ENCODE data around the gene ADD1.

The ADD1 gene

DNA sequence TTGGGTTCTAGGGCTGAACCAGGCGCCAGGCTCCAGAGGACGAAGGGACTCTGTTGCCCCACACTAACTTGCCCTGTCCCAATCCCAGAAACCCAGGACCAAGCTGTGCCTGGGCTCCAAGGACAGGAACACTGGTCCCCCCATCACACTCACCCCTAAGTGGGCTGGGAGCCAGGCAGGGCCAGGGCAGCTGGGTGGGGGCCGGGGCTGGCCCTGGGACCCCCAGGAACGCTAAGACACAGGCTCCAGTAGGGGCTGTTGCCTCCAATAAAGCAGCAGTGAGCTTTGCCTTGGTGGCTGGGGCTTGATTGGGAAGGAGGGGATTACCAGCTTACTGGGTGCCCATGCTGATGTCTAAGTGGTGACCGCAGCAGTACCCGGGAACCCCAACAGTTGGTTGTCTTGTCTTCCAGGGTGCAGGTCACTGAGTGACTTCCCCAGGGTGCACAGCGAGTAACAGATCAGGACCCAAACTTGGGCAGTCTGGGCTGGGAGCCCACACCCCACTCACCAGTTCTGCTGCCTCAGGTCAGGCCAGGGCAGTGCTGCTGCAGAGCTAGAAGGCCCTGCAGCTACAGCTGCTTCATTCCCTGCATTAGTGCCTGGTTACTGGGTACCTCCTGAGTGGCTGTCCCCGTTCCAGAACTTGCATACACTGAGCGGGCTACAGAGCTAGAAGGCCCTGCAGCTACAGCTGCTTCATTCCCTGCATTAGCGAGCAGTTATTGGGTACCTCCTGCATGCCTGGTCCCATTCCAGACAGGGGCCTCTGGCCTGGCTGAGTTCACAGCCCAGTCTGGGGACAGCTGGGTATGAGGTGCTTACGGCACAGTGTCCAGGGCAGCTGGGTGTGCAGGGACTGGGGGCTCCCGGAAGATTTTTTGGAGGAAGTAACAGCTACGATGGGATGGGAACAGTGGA, 9.4 kb upstream of the ADD1 start:
- peaks cover 0 to 58% (median 35%) of the 10 kb centered on the region in 3 donors for H3K36me3 ChIP-seq
- H3K9me3 ChIP-seq: no peaks in the 10 kb centered on the region
- TF ChIP-seq, protein P1, sequence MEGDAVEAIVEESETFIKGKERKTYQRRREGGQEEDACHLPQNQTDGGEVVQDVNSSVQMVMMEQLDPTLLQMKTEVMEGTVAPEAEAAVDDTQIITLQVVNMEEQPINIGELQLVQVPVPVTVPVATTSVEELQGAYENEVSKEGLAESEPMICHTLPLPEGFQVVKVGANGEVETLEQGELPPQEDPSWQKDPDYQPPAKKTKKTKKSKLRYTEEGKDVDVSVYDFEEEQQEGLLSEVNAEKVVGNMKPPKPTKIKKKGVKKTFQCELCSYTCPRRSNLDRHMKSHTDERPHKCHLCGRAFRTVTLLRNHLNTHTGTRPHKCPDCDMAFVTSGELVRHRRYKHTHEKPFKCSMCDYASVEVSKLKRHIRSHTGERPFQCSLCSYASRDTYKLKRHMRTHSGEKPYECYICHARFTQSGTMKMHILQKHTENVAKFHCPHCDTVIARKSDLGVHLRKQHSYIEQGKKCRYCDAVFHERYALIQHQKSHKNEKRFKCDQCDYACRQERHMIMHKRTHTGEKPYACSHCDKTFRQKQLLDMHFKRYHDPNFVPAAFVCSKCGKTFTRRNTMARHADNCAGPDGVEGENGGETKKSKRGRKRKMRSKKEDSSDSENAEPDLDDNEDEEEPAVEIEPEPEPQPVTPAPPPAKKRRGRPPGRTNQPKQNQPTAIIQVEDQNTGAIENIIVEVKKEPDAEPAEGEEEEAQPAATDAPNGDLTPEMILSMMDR (IDR thresholded peaks at IDR 0.05): no peak
- peak in 1 of 2 donors; percentile 27 for DNase-seq
- intact Hi-C loops (cut with DNase I; ENCODE audit: low total_unique reads): no loop called here
- no peak overlapping the region for H3K27ac ChIP-seq
- no peaks in the 10 kb centered on the region for H3K27me3 ChIP-seq
- peaks cover 0 to 17% (median 11%) of the 10 kb centered on the region in 4 donors for H3K4me1 ChIP-seq
- H3K4me3 ChIP-seq: no peak overlapping the region

DNA sequence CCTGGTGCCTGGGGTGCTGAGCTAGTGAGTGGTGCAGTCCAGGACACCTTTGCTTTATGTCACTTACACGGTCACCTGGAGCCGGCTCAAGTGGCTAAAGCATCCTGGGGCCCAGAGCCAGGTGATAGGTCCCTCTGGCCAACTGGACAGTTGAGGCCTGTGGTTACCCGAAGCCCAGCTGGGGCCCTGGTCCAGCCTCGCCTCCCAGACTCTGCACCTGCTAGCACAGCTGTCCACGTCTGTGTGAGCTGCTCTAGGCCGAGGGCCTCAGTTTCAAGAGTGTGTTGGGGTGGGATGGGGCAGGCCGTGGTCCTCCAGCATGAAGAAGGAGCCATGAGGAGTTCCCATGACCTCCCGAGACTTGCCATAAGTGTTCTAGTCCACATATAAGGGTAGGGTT, 7.7 kb upstream of the ADD1 start:
- H3K27me3 ChIP-seq: no peaks in the 10 kb centered on the region
- TF ChIP-seq, protein P1 (IDR thresholded peaks at IDR 0.05): no peak
- DNase-seq: no peak
- intact Hi-C loops (cut with DNase I; ENCODE audit: low total_unique reads): no loop called here
- H3K4me3 ChIP-seq: no peak overlapping the region
- H3K9me3 ChIP-seq: no peaks in the 10 kb centered on the region
- H3K4me1 ChIP-seq: peaks cover 0 to 17% (median 11%) of the 10 kb centered on the region in 4 donors
- H3K27ac ChIP-seq: no peak overlapping the region
- peaks cover 0 to 41% (median 21%) of the 10 kb centered on the region in 3 donors for H3K36me3 ChIP-seq

DNA sequence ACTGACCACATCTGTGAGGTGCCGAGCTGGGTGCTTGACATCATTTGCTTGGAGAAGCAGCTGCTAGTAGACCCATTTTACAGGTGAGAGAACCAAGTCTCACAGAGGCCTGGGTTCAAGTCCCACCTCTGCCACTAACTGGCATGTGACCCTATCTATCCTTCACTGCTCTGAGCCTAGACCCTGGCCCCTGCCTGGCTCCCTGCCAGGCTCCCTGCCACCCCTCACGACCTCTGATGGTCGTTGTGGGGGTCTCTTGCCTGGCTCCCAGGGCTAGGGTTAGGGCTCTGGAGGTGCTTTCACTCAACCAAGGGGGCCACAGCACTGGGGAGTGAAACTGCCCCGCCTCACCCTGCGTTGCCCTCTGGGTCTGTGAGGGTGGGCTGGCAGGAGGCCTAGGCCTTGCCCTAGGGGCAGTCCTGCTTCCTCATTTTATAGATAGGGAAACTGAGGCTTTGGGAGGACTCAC, 7.2 kb upstream of the ADD1 start:
- peaks cover 0 to 37% (median 20%) of the 10 kb centered on the region in 3 donors for H3K36me3 ChIP-seq
- H3K4me3 ChIP-seq: no peak overlapping the region
- no peaks in the 10 kb centered on the region for H3K27me3 ChIP-seq
- H3K4me1 ChIP-seq: peaks cover 0 to 17% (median 11%) of the 10 kb centered on the region in 4 donors
- DNase-seq: peak in 1 of 2 donors; percentile 51
- H3K27ac ChIP-seq: peak overlapping the region in 1 of 2 donors; percentile 40
- no peaks in the 10 kb centered on the region for H3K9me3 ChIP-seq
- intact Hi-C loops (cut with DNase I; ENCODE audit: low total_unique reads): no loop called here
- TF ChIP-seq, protein P1 (IDR thresholded peaks at IDR 0.05): no peak

DNA sequence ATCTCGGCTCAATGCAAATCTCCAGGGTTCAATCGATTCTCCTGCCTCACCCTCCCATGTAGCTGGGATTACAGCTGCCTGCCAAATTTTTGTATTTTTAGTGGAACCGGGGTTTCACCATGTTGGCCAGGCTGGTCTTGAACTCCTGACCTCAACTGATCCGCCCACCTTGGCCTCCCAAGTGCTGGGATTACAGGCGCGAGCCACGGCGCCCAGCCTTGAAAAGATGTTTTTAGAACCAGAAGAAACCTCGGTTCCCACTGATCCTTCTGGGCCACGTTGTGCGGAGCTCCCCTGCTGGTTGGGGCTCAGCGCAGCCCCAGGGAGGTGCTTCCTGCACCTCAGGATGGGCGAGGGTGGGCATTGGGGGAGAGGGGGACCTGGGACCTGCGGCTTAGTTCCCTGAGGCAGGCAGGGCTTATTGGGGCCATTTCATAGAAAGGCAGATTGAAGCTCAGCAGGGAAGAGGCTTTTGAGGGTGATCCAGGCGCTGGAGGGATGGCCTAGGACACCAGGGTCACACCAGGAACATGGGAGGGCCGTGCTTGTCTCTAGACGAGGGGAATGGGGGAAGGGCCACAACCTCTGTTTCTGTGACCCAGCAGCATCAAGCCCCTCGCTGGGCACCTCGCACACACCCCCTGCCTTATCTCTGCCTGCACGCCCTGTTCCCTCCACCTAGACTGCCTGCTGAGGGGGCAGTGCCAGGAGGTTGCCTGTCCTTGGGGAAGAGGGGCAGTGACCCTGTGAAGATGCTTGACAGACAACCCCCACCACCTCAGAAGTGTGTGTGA, 6.3 kb upstream of the ADD1 start:
- Histone ChIP-seq H3K4me1 (peaks cover 0 to 18% (median 11%) of the 10 kb centered on the region in 4 donors), H3K27ac (peak overlapping the region; percentile 40 to 54), H3K9me3 (no peaks in the 10 kb centered on the region), H3K4me3 (peak overlapping the region in 1 of 2 donors; percentile 30), H3K27me3 (no peaks in the 10 kb centered on the region), H3K36me3 (peaks cover 0 to 28% (median 12%) of the 10 kb centered on the region in 3 donors)
- peak in 1 of 2 donors; percentile 54 for DNase-seq
- intact Hi-C loops (cut with DNase I; ENCODE audit: low total_unique reads): no loop called here
- TF ChIP-seq, protein P1 (IDR thresholded peaks at IDR 0.05): no peak

DNA sequence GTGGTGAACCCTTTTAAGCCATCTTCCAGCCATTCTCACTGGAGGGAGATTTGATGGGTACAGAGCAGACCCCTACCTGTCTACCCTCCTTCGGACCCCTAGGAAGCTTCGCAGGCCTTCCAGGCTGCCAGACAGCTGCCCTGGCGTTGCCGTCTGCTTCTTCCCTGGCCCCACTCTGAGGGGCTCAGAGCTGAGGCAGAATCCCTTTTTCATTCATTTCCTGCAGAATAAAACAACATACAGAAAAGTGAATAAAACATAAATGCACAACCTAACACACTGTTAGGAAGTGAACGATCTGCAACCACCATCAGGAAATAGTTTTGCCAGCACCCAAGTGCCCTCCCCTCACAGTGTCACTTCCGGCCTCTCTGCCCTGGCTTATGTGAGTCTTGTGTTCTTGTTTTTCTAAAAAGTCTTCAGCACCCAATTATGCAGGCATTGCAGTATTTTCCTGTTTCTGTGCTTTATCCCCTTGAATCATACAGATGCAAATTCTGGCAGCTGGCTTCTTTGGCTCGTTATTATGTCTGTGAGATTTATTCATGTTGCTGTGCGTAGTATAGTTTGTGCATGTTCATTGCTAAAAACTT, 5.6 kb upstream of the ADD1 start:
- H3K9me3 ChIP-seq: no peaks in the 10 kb centered on the region
- TF ChIP-seq, protein P1 (IDR thresholded peaks at IDR 0.05): no peak
- peaks cover 0 to 21% (median 7%) of the 10 kb centered on the region in 3 donors for H3K36me3 ChIP-seq
- no peaks in the 10 kb centered on the region for H3K27me3 ChIP-seq
- peak overlapping the region; percentile 40 to 54 for H3K27ac ChIP-seq
- DNase-seq: peak; percentile 67 to 70
- intact Hi-C loops (cut with DNase I; ENCODE audit: low total_unique reads): no loop called here
- peak overlapping the region; percentile 21 to 30 for H3K4me3 ChIP-seq
- peaks cover 0 to 24% (median 14%) of the 10 kb centered on the region in 4 donors for H3K4me1 ChIP-seq
